K562 (cell line): Measurements from ENCODE around the gene MAP3K7. TPM values are rescaled to one million over a fixed set of nuclear protein-coding genes. Genes with fewer than 3 reads are reported as not detected.

ENCODE experiments used
- ATAC-seq: fragments of 200-7000 bp; cut with Tn5 transposase; 3 replicates; pipeline ENCODE4 v1.9.1; 2020; ENCODE audit warnings: moderate library complexity
- BruUV-seq: library from RNA; stranded (reverse); fragments of 400-500 nt; replicated peaks from 2 replicates; lab custom pipeline; 2021; lab: Mats Ljungman, UMichigan
- CTCF ChIA-PET: fragments of 300-600 bp; formaldehyde crosslinking; extraction: SDS; loops from one replicate; lab custom pipeline; 2021; ENCODE audit warnings: low intra/inter-chr PET ratio; lab: Yijun Ruan, JAX
- POLR2A ChIA-PET: fragments of 300-600, 350-650 bp; sonication (Branson Sonifier 250); formaldehyde crosslinking; extraction: SDS; loops from one replicate; lab custom pipeline; 2021; ENCODE audit warnings: antibody characterized with exemption, inconsistent platforms; lab: Yijun Ruan, JAX
- DNase-seq, 4 experiments: peaks; one replicate each; pipeline versions ENCODE4 v3.0.0 to v3.0.0-alpha.2; 2011 to 2018; ENCODE audit warnings: low spot score in 3 of 4, mixed read lengths in 3 of 4; ENCODE audit errors: extremely low read depth in 1 of 4
- FAIRE-seq: peaks from 2 replicates; lab custom pipeline; 2011; peaks lifted over from hg19 to GRCh38; lab: Jason Lieb, UNC
- H2AFZ ChIP-seq: 2 replicates; pipeline ENCODE4 v1.6.0; 2011; ENCODE audit warnings: low read depth, low read length, control low read depth, inconsistent platforms
- H3K27ac ChIP-seq: fragments of 200-600 bp; 3 replicates; pipeline ENCODE4 v1.8.0; 2011; ENCODE audit warnings: low read depth, mild to moderate bottlenecking, control low read depth, inconsistent platforms, low read length, moderate library complexity, mixed read lengths; ENCODE audit errors: extremely low read depth
- H3K27me3 ChIP-seq, 2 experiments: fragments of 300-600 bp in 1 of 2; 2 replicates in 1 of 2; 3 replicates in 1 of 2; pipeline versions ENCODE4 v1.6.0 to v1.8.0; 2011; ENCODE audit warnings: inconsistent platforms in 2 of 2, low read length in 2 of 2, mild to moderate bottlenecking in 1 of 2, mixed read lengths in 1 of 2, moderate library complexity in 1 of 2; ENCODE audit not compliant: control insufficient read depth in 2 of 2, insufficient read depth in 2 of 2
- H3K36me3 ChIP-seq: fragments of 300-600 bp; 3 replicates; pipeline ENCODE4 v1.8.0; 2011; ENCODE audit warnings: mild to moderate bottlenecking, low read length, inconsistent platforms; ENCODE audit not compliant: control insufficient read depth, insufficient read depth
- H3K4me1 ChIP-seq, 2 experiments: fragments of 200-600 bp in 1 of 2; replicated peaks in 1 of 2; 2 replicates in 1 of 2; 3 replicates in 1 of 2; pipeline versions ENCODE4 v1.5.1 to v1.8.0; 2011; ENCODE audit warnings: inconsistent platforms in 2 of 2, low read length in 2 of 2, mild to moderate bottlenecking in 1 of 2, mixed read lengths in 1 of 2, moderate library complexity in 1 of 2; ENCODE audit not compliant: control insufficient read depth in 2 of 2, insufficient read depth in 2 of 2
- H3K4me2 ChIP-seq: 2 replicates; pipeline ENCODE4 v1.6.1; 2011; ENCODE audit warnings: low read length, control low read depth, inconsistent platforms, mixed read lengths; ENCODE audit not compliant: insufficient read depth
- H3K4me3 ChIP-seq: fragments of 200-600 bp; sonication (generic), shearing (Covaris generic); 2 replicates; pipeline ENCODE4 v1.5.1; 2016; ENCODE audit warnings: control low read depth, inconsistent platforms
- H3K79me2 ChIP-seq: fragments of 200-600 bp; 3 replicates; pipeline ENCODE4 v1.8.0; 2011; ENCODE audit warnings: low read length, inconsistent platforms; ENCODE audit not compliant: control insufficient read depth, insufficient read depth
- H3K9ac ChIP-seq, 2 experiments: 2 replicates each; pipeline versions ENCODE4 v1.6.0 to v1.6.1; 2011; ENCODE audit warnings: low read depth in 2 of 2, low read length in 2 of 2, control low read depth in 1 of 2, inconsistent platforms in 1 of 2, mild to moderate bottlenecking in 1 of 2, mixed read lengths in 1 of 2; ENCODE audit not compliant: insufficient read depth in 1 of 2
- H3K9me1 ChIP-seq: one replicate; pipeline ENCODE4 v1.6.0; 2011; ENCODE audit warnings: inconsistent platforms, mild to moderate bottlenecking, low read length, moderate library complexity; ENCODE audit not compliant: control insufficient read depth, insufficient read depth
- H3K9me3 ChIP-seq: replicated peaks from 2 replicates; pipeline ENCODE4 v1.5.1; 2011; ENCODE audit warnings: low read depth, low read length, inconsistent platforms; ENCODE audit not compliant: control insufficient read depth, insufficient read depth
- H4K20me1 ChIP-seq: replicated peaks from 2 replicates; pipeline ENCODE4 v1.6.1; 2011; ENCODE audit warnings: low read length, inconsistent platforms, mixed read lengths; ENCODE audit not compliant: control insufficient read depth, insufficient read depth
- POLR2AphosphoS2 ChIP-seq: IDR thresholded peaks from 2 replicates; pipeline ENCODE4 v1.6.1; 2012; ENCODE audit warnings: low read length, improper control_type of control experiment
- RAD21 ChIP-seq, 2 experiments: fragments of 250-450 bp in 1 of 2; fragments of 450-650 bp in 1 of 2; sonication (Bioruptor Pico) in 1 of 2; formaldehyde crosslinking in 1 of 2; IDR thresholded peaks in 1 of 2; conservative IDR thresholded peaks in 1 of 2; 2 replicates each; pipeline versions ENCODE4 v1.4.0 to v1.8.0; 2020 to 2022; ENCODE audit warnings: mild to moderate bottlenecking in 2 of 2, moderate library complexity in 1 of 2
- SAFB ChIP-seq: fragments of 200-400 bp; formaldehyde crosslinking; IDR thresholded peaks from 2 replicates; pipeline ENCODE4 v1.6.1; 2017; ENCODE audit warnings: low read depth, low read length, borderline replicate concordance
- WGBS: fragments of 100-300 bp; shearing (Covaris generic); methylation state at CpG from one replicate; pipeline ENCODE4 v1.1.6; 2016; ENCODE audit warnings: low coverage, mixed read lengths; ENCODE audit not compliant: insufficient coverage; ENCODE audit errors: missing lambda C conversion rate; 5-methylcytosine and 5-hydroxymethylcytosine counted together
- in situ Hi-C: fragments of 300-500 bp; cut with MboI; formaldehyde crosslinking; loops from 4 replicates; pipeline ENCODE4 v1.15.0; 2018; ENCODE audit warnings: inconsistent platforms, mixed read lengths
- intact Hi-C: fragments of 100-400 bp; cut with micrococcal nuclease; formaldehyde crosslinking; loops from 2 replicates; pipeline ENCODE4 v1.14.2; 2022
- polyA plus RNA-seq, 8 experiments: library from polyadenylated mRNA; depleted of rRNA in 4 of 8; stranded (reverse) in 5 of 8; unstranded in 3 of 8; fragments of >200 nt; fragmentation: Nextera tagmentation in 2 of 8; fragmentation: Illumina TruSeq in 1 of 8; extraction: Ambion mirVana in 2 of 8; extraction: Trizol in 1 of 8; gene quantifications; 2 replicates each; pipeline versions ENCODE4 v1.2.1 to v1.2.3, GENCODE V29; 2011 to 2014; ENCODE audit warnings: inconsistent platforms in 1 of 8, missing spikeins in 1 of 8
- total RNA-seq, 7 experiments: library from RNA; depleted of rRNA in 6 of 7; stranded (reverse); fragments of >200 nt in 6 of 7; fragmentation: Illumina TruSeq in 2 of 7; extraction: Trizol in 2 of 7; gene quantifications; 2 replicates each; pipeline versions ENCODE4 v1.2.1 to v1.2.3, GENCODE V29; 2011 to 2021; ENCODE audit warnings: low replicate concordance in 1 of 7
- TF ChIP-seq, protein P1 (sequence below), 3 experiments: IDR thresholded peaks in 2 of 3; conservative IDR thresholded peaks in 1 of 3; 2 replicates each; pipeline ENCODE4 v1.5.1; 2011 to 2012; ENCODE audit warnings: low read length in 3 of 3, mild to moderate bottlenecking in 3 of 3, control low read depth in 2 of 3, improper control_type of control experiment in 1 of 3, inconsistent platforms in 1 of 3, low read depth in 1 of 3, mixed read lengths in 1 of 3, moderate library complexity in 1 of 3; ENCODE audit not compliant: insufficient read depth in 2 of 3

Gene MAP3K7
- total and polyA plus RNA-seq, 9 of the 15 experiments (the other 6 are each of a cell fraction or from before 2014, with no cell fraction given) = 13.4 to 60.9 (median 34.8) TPM

- Histone ChIP-seq H3K9me3 (no peaks in the 10 kb centered on the region), H2AFZ (no peak overlapping the region), H3K27ac (no peak overlapping the region), H4K20me1 (no peaks in the 10 kb centered on the region), H3K9ac (no peak overlapping the region), H3K4me2 (no peak overlapping the region), H3K36me3 (peaks cover 5% of the 10 kb centered on the region; the same call in 1 of the 3 replicates), H3K27me3 (no peaks in the 10 kb centered on the region), H3K9me1 (no peaks in the 10 kb centered on the region), H3K4me3 (no peak overlapping the region), H3K79me2 (no peaks in the 10 kb centered on the region), H3K4me1 (no peaks in the 10 kb centered on the region)
- ATAC-seq (peak; percentile 60), DNase-seq (no peak), FAIRE-seq (no peak)
- ChIA-PET CTCF (interaction anchor here (0.7 kb wide), 1 partner anchor 66 kb away, joined by 5 read pairs; no protein-coding TSS in a partner anchor), POLR2A (no interaction called here)
- in situ Hi-C loops (no loop called here), intact Hi-C loops (no loop called here)
- WGBS = 66% methylated on average over 5 of the region's 5 CpGs
- no TSS peak for BruUV-seq
- TF ChIP-seq SAFB = no peak
- TF ChIP-seq, protein P1, sequence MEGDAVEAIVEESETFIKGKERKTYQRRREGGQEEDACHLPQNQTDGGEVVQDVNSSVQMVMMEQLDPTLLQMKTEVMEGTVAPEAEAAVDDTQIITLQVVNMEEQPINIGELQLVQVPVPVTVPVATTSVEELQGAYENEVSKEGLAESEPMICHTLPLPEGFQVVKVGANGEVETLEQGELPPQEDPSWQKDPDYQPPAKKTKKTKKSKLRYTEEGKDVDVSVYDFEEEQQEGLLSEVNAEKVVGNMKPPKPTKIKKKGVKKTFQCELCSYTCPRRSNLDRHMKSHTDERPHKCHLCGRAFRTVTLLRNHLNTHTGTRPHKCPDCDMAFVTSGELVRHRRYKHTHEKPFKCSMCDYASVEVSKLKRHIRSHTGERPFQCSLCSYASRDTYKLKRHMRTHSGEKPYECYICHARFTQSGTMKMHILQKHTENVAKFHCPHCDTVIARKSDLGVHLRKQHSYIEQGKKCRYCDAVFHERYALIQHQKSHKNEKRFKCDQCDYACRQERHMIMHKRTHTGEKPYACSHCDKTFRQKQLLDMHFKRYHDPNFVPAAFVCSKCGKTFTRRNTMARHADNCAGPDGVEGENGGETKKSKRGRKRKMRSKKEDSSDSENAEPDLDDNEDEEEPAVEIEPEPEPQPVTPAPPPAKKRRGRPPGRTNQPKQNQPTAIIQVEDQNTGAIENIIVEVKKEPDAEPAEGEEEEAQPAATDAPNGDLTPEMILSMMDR (IDR thresholded peaks at IDR 0.05 in 2 of 3, conservative IDR thresholded peaks at IDR 0.05 in 1 of 3; ENCODE audit: insufficient read depth in 2 of 3, low read depth in 1 of 3, low read length in 3 of 3) = peak in 1 of 3 experiments; percentile 12; a peak in 1 of 6 replicates
- peak; percentile 60; the same call in 1 of the 2 replicates for TF ChIP-seq POLR2AphosphoS2
- TF ChIP-seq RAD21 (CRISPR knock-in tag; conservative IDR thresholded peaks at IDR 0.05 in 1 of 2, IDR thresholded peaks at IDR 0.05 in 1 of 2) = peak in 1 of 2 experiments; percentile 33; a peak in 2 of 4 replicates
Measured at GRCh38 chr6:90508753-90509152, 78.1 kb downstream of the MAP3K7 start.
